GM21526 (cell line): ENCODE measurements around the gene ATP6V0D1.
A peak's percentile ranks its signal among the peaks of the same experiment; 100 is the strongest.
"Not testable (repeated sequence)": the region's sequence is repeated elsewhere in the genome, so short reads cannot be mapped to it uniquely, and the experiment has no call there.

Source experiments
- ATAC-seq: cut with Tn5 transposase; IDR thresholded peaks from one replicate; pipeline ENCODE4 v1.9.1; 2021; ENCODE audit warnings: moderate library complexity; ENCODE audit not compliant: unreplicated experiment, low FRiP score

Gene ATP6V0D1

DNA sequence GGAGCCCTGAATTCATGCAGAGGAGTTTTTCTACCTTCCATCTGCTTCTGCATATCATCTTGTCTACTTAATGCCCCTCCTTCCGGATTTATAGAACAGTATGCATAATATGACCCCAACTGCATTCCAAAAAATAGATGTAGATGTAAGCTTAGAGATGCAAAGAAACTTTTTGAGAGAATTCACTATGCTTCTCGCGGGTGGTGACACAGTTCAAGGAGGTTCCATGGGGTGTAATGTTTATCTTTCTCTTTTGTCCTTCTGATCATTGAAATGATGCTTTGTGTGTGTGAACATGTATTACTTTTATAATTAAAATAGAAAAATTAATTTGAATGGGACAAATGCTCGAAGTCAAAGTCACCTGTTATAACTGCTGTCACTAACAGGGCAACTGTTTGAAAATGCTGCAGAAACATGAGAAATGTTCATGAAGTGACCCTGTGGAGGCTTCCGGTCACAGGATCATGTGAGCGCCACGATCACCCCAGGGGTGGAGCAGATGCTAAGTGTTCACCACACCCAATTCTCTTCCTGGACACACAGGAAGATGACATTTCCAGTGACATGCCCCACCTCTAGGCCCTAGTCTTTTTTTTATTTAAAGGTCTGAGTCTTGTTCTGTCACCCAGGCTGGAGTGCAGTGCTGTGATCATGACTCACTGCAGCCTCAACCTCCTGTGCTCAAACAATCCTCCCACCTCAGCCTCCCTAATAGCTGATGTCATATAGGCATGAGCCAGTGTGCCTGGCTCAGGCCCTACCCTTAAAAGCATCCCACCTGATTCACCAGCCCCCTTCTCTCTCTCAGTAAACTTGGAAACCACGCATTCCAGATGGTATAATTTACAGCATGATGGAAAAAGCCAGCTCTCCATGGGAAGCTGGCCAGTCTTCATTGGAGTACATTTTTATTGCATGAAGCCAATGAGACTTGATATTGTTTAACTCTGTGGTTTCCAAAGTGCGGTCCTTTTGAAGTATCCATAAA is 23.4 kb upstream of the ATP6V0D1 start:
- ATAC-seq, result no peak

DNA sequence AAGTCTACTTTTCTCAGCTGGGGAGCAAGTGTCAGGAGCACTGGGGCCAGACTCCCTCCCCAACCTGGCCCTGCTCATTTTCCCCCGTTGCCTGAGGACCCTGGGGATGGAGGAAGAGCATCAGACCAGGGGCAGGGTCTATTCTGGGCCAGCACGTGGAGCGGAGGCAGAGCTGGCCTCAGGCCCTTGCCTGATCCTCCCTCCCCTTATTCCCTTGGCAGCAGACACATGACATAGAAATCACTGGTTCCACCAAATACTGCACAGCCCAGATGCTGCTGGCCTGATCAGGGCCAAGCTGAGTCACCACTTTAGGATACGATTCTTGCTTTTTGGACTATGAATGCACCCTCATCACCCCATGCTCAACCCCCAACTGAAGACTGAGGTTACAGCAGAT is 18.1 kb upstream of the ATP6V0D1 start:
- no peak for ATAC-seq

DNA sequence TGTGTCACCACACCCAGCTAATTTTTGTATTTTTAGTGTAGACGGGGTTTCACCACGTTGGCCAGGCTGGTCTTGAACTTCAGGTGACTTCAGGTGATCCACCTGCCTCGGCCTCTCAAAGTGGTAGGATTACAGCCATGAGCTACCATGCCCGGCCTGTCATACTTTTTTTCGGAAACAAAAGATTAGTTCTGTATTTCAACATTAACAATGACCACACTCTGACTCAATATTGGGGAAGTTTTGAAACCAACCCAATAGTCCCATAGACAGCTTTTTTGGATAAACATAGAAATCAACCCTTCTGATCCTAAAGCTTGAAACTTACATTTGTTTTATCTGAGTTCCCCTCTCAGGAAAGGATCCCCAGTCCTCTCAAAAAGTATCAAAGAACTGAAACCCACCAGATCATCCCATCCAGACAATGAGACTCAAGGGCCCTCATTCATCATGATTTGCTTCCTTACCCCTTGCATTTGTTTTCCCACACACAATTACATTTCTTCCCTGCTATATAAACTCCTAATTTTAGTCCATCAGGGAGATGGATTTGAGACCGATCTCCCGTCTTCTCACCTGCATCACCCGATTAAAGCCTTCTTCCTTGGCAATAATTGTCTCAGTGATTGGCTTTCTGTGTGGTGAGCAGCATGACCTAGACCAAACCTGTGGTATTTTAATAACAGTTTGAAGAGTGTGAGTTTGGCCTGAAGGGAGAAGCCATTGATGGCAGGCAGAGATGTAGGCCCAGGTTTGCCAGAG is 9.6 kb upstream of the ATP6V0D1 start:
- no peak for ATAC-seq

DNA sequence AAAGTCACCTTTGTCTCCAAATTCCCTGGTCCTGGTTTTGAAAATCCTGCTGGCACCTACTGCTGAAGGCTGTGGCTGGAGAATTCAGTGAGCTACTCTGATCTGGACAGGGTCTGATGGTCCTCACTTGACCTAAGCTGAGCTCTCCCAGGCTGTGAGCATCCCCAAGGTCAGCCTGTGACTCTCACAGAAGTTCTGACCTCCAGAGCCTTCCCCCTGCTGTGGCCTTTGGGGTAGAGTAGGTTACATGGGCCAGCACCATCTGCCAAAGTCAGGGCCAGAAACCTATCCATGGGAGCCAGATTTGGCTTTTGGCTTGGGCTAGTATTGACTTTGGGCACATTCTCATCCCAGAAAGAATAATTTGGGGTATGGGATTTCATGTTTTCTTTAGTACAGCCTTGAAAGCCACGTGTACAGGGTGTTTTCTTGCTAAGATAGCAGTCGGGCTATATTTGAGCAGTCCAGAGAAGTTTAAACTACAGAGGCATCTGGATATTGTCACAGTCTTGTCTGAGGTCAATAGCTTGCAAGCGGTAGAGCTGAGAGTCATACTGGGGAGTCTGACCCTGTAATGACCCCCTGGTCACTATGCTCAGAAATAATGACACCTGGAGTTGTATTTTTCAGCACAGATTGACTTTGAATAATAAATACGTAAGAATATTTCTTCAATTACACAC is 8.6 kb upstream of the ATP6V0D1 start:
- no peak for ATAC-seq

DNA sequence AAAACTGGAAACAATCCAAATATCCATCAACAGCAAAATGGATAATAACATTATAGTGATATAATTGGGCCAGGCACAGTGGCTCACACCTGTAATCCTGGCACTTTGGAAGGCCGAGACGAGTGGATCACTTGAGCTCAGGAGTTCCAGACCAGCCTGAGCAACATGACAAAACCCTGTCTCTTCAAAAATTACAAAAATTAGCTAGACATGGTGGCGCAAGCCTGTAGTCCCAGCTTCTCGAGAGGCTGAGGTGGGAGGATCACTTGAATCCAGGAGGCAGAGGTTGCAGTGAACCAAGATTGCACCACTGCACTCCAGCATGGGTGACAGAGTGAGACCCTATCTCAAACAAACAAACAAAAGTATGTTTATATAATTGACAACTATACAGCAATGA is 6.6 kb upstream of the ATP6V0D1 start:
- ATAC-seq, result not testable (repeated sequence)

DNA sequence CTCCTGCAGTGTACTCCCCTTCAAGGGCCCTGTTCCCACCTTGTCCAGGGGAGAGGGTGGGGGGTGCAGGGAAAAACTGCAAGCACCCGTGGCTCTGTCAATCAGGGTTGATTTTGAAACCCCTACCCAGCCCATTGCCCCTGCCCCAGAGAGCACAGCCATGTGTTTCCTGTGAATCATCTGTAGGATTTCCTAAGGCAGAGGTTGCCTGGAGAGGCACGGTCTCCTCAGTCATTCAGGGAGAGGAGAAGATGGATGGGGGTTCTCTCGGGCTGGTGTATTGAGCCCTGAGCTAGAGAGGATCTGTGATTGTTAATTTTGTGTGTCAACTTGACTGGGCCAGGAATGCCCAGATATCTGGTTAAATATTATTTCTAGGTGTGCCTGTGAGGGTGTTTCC is 5.8 kb upstream of the ATP6V0D1 start:
- ATAC-seq, result no peak

DNA sequence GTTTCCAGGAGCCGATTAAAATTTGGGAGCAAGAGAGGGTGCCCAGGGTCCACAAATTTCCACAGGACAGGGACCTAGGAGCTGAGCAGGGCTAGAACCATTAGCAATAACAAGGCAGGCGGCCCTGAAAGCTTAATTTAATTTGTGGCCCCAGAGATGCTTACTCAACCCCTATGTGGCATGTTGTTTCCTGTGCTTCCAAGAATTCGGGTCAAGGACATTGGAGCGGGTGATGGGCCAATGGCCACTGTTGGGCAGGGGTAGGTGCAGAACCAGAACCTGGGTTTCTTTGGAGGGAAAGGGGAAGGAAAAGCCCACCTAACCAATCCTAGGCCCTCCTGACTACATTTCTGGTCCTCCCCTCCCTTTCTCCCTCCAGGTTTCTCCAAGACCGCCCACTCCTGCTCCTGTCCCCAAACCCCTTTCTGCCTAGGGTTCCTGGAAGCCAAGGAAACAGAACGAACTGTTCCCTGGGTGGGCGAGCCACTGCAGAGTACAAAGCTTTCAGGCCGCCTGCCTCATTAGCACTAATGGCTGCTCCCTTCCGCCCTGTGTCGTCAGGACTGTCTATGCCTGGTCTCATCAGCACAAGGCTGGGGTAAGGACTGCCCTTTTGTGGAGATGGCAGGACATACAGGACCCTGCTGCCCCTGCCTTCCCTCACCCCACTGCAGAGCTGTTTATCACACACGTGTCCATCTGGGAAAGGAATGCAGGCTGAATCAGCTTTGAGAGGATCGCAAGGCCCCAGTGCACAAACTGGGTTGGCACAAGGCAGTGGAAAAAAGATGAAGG is 3.0 kb upstream of the ATP6V0D1 start:
- ATAC-seq, result no peak

DNA sequence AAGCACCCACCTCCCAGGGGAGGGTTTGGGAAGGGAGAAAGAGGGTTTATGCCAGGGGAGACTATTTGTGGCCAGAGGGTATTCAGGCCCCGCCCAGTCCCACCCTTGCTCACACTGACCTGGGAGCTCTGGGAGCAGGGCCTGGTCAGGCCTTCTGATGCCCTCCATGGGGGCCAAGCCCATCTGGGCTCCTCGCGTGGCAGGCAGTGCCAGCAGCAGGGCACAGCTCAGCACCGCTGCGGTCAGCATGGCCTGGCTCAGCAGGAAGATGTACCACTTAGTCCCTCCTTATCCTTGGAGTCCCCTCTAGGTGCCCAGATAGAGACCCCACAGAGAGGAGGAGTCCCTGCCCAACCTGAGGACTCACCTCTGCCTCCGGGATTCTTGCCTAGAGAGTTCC is 2.2 kb upstream of the ATP6V0D1 start, which contains the start of gene AGRP:
AGRP (minus strand) TSS at position 398 of the 400 bp plus-strand sequence; CDS start at position 249, 149 bp downstream.
- ATAC-seq, result no peak

DNA sequence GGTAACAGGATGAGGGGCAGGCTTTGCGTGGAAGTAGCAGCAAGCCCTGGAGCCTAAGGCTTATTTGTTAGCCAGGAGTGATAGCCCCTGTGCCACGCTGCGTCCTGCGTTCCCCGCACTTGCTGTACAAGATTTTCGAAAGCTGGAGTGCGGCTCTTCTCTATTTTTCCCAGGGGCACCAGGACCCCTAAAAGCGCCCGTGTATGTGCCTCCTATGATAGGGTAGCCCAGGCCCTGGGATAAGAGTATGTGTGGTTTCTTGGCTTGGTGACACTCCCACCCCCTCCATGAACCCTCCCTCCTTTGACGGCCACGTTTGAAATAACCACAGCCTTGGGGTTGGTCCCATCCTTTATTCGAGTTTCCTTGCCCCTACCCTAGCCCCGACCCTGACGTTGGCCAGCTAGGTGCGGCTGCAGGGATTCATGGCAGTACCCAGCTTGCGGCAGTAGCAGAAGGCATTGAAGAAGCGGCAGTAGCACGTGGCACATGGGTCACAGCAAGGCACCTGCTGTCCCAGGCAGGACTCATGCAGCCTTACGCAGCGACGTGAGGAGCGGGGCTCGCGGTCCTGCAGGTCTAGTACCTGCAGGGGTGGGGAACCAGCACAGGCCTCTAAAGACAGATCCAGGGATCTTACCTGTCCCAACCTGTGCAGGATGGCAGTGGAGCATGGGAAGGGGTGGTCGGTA is 1.4 kb upstream of the ATP6V0D1 start:
- no peak for ATAC-seq

DNA sequence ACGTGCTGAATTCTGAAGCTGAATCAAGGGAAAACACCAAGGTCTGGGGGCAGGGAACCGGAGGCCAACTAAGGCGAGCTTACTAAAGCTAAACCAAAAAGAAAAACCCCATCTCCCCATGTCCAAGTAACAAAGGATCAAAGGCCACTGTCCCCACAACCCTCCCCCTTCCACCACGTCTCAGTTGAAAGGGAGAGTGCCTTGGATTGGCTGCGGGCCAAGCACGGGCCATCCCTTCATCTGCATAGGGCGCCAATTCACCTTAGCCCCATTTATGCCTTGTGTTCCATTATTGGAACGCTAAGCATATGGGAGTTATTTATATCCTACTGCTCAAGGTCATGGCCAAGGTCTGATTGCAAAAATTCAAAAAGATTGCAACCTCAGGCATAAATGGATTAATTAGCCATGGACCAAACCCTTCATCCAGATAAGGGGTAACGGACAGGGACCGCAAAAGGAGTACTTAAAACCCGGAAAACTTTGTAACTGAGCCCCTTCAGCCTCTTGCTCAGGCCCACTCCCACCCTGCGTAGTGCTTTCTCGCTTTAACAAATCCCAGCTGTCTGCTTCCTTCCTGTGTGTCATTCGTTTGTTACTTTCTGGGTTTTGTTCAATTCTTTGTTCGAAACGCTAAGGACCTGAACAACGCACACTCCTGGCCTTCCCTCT is 740 bp upstream of the ATP6V0D1 start:
- peak; percentile 1 for ATAC-seq

DNA sequence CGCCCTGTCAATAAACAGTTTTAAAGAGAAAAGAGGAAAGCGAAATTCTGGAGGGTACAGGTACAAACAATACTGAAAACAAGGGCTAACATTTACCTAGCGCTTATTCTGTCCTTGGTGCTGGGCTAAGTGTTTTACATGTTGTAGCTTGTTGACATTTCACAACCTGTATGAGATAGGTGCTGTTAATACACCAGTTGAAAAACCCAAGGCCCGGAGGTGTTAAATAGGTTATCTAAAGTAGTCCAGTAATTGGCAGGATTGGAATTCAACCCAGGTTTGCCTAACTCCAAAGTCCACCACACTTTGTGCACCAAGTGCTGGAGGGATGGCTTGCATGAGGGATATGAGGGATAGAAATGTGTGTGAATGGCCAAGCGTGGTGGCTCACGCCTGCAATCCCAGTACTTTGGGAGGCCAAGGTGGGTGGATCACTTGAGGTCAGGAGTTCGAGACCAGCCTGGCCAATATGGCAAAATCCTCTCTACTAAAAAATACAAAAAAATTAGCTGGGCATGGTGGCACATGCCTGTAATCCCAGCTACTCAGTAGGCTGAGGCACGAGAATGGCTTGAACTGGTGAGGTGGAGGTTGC is 2.9 kb downstream of the ATP6V0D1 start:
- ATAC-seq, result no peak

DNA sequence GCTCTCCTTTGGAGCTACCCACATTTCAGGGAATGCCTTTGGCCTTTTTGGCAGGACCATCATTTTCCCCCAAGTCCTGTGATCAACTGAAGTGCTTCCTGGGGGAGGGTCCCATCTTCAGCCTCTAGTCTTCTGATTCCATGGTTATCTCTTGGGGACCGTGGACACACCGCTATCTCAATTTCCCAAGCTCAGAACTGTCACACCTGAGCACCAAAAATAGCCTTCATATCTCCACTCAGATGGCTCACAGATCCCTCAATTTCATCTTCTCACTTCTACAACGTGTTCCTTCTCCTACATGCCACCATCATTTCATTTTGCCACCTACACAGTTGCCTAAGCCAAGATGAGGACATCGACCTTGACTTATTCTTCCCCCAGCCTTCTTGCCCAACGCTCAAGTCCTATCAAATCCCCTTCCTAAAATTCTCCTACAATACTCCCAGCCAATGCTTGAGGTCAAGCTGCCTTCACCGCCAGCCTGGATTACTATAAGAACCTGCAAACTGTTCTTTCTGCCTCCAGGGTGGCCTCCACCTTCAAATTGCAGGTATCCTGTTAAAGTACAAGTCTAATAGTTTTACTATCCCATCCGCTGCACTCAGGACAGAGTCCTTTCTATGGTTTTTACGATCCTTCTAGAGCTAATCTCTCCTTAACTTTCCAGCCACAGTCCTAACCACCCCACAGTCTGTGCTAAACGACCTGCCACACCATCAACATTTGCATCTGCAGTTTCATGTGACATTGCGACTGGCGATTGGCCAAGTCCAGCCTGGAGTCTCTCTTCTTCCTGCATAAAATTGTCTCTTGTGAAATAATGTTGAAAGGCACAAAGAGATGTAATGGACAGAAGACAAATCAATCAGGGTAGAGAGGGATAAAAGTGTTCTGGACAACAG is 6.2 kb downstream of the ATP6V0D1 start:
- ATAC-seq, result no peak

DNA sequence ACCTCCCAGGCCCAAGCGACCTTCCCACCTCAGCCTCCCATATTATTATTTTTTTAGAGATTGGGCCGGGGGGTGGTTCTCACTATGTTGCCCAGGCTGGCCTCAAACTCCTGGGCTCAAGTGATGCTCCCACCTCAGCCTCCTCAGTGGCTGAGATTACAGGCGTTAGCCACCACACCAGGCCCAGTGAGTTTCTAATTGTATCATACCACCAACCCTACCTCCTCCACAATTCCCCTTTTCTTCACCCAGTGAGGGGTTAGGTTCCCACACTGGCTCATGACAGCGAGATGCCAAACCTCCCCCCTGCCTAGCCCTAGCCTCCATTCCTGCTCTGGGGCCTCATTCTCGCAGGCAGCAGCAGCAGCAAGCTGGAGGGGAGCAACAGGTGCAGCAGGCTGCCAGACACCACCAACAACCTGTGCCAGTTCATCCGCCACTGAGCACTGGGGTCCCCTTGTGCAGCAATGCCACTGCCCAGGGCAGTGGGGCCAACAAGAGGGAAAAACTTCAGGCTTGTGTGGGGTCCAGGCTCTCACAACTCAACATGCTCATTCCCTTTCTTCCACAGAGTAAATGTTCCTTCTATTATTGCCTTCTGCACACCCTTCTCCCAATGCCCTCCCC is 9.1 kb downstream of the ATP6V0D1 start:
- no peak for ATAC-seq

DNA sequence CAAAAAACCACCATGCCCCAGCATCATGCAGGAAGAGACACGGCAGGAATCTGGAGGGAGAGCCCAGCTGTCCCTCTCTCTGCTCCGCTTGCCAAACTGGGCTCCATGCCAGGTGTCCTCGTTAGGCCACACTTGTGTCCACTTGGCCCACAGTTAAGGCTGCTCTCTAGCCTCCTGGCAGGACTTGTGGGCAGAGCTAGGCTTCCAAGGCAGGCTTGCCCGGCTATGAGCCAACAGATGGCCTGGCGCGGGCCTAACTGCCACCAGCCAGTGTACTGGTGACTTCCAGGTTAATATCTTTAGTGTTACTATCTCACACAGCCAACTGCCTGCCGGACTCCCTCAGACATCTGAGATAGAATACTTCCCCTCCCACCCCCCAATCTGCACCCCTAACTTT is 10.6 kb downstream of the ATP6V0D1 start:
- ATAC-seq, result no peak

DNA sequence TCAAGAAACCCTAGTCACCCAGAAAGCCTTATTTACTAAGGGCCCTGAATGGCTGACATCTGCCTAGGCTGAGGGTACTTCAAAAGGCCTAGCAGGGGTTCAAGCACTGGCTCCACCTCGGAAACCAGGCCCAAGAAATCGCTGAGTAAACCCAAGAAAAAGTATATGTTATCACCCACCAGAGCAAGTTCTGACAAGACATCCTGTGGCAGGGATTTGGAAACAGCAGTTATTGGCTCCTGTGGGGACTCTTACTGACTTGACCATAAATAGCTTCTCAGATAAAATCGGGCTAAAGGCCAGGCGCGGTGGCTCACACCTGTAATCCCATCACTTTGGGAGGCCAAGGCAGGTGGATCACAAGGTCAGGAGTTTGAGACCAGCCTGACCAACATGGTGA is 12.2 kb downstream of the ATP6V0D1 start:
- no peak for ATAC-seq

DNA sequence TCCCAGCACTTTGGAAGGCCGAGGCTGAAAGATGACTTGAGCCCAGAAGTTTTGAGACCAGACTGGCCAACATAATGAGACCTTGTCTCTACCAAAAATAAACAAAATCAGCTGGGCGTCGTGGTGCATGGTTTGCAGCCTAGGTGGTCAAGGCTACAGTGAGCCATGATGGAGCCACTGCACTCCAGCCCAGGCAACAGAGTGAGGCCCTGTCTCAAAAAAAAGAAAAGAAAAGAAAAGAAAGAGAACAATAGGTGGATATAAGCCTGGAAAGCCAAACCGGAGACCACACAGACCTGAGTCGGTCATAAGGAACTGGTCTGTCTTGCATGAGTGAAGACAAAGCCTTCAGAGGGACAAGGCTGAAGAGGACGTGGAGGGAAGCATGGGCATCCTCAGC is 14.4 kb downstream of the ATP6V0D1 start:
- no peak for ATAC-seq

DNA sequence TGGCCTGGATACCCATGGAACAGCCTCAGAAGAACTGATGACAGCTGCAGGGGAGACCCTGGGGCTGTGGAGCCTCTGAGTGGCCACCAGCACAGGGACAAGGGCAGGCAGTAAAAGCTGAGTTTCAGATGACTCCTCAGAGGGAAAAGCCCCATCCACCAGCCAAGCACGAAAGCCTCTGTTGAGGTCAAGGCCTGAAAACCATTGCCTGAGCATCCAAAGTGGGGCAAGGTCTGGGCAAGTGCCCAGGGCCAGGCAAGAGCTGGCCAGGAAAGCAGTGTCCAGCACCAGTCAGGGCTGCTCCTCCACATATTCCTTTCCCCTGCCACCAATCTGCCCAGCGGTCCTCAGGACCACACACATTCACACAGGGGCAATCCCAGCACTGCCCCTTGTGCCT is 16.4 kb downstream of the ATP6V0D1 start:
- no peak for ATAC-seq
